Rectal smooth muscle tissue (tissue), 1 donor: ENCODE data around the gene SLC35G4.
"Not testable (repeated sequence)": the region's sequence is repeated elsewhere in the genome, so short reads cannot be mapped to it uniquely, and the experiment has no call there.

Source experiments
- H3K27ac ChIP-seq: one replicate; pipeline ENCODE4 v1.7.0; 2013; ENCODE audit warnings: low read depth, low read length, inconsistent platforms
- H3K27me3 ChIP-seq: one replicate; pipeline ENCODE4 v1.7.0; 2013; ENCODE audit warnings: low read length; ENCODE audit not compliant: control insufficient read depth, insufficient read depth
- H3K36me3 ChIP-seq: one replicate; pipeline ENCODE4 v1.7.0; 2013; ENCODE audit warnings: low read length; ENCODE audit not compliant: control insufficient read depth, insufficient read depth
- H3K4me1 ChIP-seq: one replicate; pipeline ENCODE4 v1.7.0; 2013; ENCODE audit warnings: low read length; ENCODE audit not compliant: control insufficient read depth, insufficient read depth
- H3K4me3 ChIP-seq: one replicate; pipeline ENCODE4 v1.7.0; 2013; ENCODE audit warnings: low read length
- H3K9ac ChIP-seq: one replicate; pipeline ENCODE4 v1.7.0; 2013; ENCODE audit warnings: low read length

Gene SLC35G4

DNA sequence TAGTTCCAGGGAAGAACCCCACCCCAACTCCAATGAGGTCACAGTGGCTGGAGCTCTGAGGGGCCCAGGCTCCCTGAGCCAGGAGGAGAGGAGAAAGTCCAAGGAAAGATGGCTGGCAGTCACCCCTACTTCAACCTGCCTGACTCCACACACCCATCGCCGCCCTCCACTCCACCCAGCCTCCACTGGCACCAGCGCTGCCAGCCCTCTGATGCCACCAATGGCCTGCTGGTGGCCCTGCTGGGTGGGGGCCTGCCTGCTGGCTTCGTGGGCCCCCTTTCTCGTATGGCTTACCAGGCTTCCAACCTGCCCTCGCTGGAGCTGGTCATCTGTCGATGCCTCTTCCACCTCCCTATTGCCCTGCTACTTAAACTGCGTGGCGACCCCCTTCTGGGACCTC lies at the start of gene SLC35G4:
Gene SLC35G4 (plus strand): TSS at position 109 of the 400 bp plus-strand sequence. CDS start 0 bp downstream, at position 109.
- not testable (repeated sequence) for H3K27ac ChIP-seq, H3K9ac ChIP-seq, H3K4me1 ChIP-seq, H3K27me3 ChIP-seq, H3K4me3 ChIP-seq, H3K36me3 ChIP-seq

DNA sequence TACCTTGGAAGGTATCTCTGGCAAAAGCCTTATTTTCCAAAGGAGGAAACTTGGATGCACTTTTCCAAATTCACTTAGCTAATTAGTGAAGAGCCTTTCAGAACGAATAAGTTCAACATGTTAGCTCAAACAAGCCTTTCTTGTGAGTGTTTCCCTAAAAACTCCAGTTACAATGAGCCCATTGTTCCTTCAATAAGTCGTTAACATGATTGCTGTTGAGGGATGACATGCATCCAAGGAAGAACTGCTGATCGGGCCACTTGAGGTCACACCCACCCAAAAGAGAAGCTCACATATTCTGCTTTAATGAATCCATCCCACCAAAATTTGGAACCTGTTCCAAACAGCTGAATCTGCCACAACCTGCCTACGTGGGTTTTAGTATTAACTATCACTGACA lies 48.1 kb upstream of the SLC35G4 start:
- Histone ChIP-seq H3K27ac (no peak overlapping the region), H3K36me3 (no peaks in the 10 kb centered on the region), H3K4me1 (no peaks in the 10 kb centered on the region), H3K4me3 (no peak overlapping the region), H3K9ac (no peak overlapping the region), H3K27me3 (peaks cover 3% of the 10 kb centered on the region)

DNA sequence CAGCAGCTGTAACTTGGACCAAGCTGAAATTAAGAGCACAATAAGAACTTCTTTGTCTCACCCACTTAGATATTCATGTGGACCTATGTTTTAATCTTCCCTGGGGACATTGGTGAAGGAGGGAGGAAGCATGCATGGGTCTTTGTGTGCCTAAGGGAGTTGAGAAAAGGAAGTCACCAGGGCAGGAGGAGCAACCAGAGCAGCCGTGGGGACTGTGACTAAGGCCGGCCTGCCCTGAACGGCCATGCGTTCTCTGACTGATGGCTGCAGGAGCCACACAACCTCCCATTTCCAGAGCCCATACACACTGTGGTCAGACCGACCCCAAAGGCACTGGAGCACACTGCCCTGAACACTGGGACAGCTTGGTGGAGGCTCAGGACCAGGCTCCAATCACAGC lies 43.7 kb upstream of the SLC35G4 start:
- H3K9ac ChIP-seq, result no peak overlapping the region
- no peaks in the 10 kb centered on the region for H3K36me3 ChIP-seq
- no peaks in the 10 kb centered on the region for H3K4me1 ChIP-seq
- H3K27me3 ChIP-seq, result no peaks in the 10 kb centered on the region
- no peak overlapping the region for H3K27ac ChIP-seq
- no peak overlapping the region for H3K4me3 ChIP-seq

DNA sequence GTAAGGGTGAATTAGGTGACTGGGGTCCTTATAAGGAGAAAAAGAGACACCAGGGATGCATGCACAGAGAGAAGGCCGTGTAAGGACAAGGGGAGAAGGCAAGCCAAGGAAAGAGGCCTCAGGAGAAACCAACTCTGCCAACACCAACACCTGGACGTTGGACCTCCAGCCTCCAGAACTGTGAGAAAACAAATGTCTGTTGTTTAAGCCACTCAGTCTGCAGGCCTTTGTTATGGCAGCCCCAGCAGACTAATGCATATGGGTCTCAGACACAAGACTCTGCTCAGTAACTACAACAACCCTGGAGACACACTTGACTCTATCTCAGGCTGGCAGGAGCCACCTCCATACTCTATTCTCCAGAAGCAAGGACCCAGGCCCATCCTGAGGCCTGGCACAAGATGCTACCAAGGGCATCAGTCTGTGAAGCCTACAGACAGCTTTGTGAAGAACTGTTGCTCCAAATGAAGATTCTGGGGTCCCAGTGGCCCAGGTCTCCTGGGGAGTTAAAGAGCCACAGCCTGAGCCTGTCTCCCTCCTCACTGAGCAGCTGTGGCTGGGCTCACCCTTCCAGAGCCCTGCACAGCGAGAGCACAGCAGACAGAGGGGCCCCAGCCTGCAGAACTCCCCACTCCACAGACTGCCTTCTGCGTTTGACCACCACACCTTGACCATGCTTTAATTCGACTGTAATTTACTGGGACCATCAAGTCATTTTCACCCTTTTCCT lies 43.0 kb upstream of the SLC35G4 start:
- no peak overlapping the region for H3K9ac ChIP-seq
- H3K4me3 ChIP-seq, result no peak overlapping the region
- H3K4me1 ChIP-seq, result no peaks in the 10 kb centered on the region
- H3K27ac ChIP-seq, result no peak overlapping the region
- H3K36me3 ChIP-seq, result no peaks in the 10 kb centered on the region
- H3K27me3 ChIP-seq, result no peaks in the 10 kb centered on the region

DNA sequence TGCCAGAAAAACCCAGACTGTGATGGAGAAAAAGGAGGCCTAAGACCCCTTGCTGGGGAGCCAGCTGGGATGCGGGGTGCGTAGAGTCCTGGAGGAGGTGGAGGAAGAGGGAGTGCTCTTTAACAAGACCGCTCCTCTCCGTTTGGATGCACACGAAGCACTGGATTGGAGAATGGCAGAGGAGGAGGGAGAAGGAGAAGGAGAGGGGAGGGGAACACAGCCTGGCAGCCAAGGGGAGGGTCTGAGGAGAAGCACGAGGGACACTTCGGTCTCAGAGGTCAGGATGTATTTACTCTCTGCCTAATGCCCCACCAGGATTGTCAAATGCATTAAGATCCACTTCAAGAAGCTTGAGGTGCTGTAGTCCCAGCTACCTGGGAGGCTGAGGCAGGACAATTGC lies 42.0 kb upstream of the SLC35G4 start:
- H3K36me3 ChIP-seq, result no peaks in the 10 kb centered on the region
- no peaks in the 10 kb centered on the region for H3K27me3 ChIP-seq
- no peaks in the 10 kb centered on the region for H3K4me1 ChIP-seq
- H3K9ac ChIP-seq, result no peak overlapping the region
- no peak overlapping the region for H3K27ac ChIP-seq
- no peak overlapping the region for H3K4me3 ChIP-seq

DNA sequence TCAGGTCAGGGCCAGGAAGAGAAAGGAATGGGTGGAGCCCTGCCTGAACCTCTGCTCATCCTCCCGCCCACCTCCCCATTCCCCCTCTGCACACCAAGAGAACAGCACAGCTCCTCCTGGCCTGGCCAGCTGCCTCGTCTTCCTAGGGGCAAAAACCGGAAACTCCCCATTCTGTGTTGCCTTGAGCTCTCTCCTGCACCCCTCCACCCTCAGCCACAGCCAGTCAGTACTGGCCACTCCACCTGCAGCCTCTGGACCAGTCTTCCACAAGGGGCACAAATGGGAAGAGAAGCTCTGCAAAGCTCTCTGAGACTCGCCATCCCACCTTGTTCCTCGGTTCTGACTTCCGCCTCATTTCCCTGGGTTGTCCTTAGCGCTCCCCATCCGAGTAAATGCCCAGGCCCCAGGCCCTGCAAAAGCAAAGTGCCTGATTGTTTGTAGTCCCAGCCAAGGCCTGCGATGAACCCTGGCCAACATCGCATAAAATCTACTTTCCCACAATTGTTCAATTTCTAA lies 39.3 kb upstream of the SLC35G4 start:
- Histone ChIP-seq H3K4me1 (no peaks in the 10 kb centered on the region), H3K27me3 (no peaks in the 10 kb centered on the region), H3K27ac (no peak overlapping the region), H3K9ac (no peak overlapping the region), H3K36me3 (no peaks in the 10 kb centered on the region), H3K4me3 (no peak overlapping the region)

DNA sequence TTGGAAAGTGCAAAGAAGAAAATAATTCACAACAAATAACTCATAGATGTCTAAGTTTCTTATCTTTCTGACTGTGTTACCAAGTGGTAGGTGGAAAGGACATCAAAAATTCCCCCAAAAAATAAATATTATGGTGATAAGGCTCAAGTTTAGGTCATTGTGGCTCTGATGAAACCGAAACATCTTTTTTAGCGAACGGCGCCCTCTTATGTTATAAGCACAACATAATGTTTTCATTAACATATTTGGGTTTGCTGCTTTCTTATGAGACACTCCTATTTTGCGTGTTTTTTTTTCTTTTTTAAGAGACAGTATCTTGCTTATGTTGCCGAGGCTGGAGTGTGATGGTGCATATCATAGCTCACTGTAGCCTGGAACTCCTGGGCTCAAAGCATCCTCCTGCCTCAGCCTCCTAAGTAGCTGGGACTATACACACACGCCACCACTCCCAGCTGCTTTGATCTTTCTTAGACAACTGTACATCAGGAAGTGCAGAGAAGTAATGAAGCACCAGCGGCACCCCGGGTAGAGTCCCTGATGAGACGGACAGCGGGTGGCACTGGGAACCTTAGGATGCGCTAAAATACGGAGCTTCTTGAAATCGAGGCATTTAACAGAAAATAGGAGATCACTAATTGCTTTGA lies 38.5 kb upstream of the SLC35G4 start:
- no peaks in the 10 kb centered on the region for H3K4me1 ChIP-seq
- H3K9ac ChIP-seq, result no peak overlapping the region
- no peak overlapping the region for H3K27ac ChIP-seq
- H3K27me3 ChIP-seq, result no peaks in the 10 kb centered on the region
- H3K36me3 ChIP-seq, result no peaks in the 10 kb centered on the region
- no peak overlapping the region for H3K4me3 ChIP-seq

DNA sequence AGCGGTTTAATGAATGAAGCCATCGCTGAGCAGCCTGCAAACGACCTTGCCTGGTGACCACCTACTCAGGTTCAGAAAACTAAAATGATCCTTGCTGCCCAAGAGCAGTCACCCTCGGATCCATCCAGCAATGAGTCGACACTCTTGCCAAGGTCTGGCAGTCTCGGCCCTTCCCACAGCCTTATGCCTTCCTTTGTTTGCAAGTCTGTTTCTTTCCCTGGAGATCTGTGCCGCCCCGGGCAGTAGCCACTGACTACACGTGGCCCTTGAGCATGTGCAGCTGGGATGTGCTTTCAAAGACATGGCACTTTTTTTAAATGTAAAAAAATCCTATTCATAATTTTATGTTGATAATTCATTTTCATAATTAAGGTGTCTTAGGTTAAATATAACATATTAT lies 37.2 kb upstream of the SLC35G4 start:
- no peaks in the 10 kb centered on the region for H3K36me3 ChIP-seq
- H3K4me1 ChIP-seq, result no peaks in the 10 kb centered on the region
- H3K27ac ChIP-seq, result no peak overlapping the region
- no peak overlapping the region for H3K9ac ChIP-seq
- no peak overlapping the region for H3K4me3 ChIP-seq
- H3K27me3 ChIP-seq, result no peaks in the 10 kb centered on the region

DNA sequence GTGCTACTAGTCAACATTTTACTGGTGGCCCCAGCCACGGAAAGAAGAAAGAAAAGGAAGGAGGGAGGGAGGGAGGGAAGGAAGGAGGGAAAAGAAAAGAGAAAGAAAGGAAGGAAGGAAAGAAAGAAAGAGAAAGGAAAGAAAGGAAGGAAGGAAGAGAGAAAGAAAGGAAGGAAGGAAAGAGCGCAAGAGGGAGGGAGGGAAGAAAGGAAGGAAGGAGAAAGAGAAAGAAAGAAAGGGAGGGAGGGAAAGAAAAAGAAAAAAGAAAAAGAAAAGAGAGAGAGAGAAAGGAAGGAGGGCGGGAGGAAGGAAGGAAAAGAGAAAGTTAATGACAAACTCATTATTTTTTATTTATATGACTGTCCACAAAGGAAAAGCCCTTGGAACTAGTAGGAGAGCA lies 34.9 kb upstream of the SLC35G4 start:
- Histone ChIP-seq H3K27ac (no peak overlapping the region), H3K27me3 (no peaks in the 10 kb centered on the region), H3K9ac (no peak overlapping the region), H3K4me3 (no peak overlapping the region), H3K4me1 (no peaks in the 10 kb centered on the region), H3K36me3 (no peaks in the 10 kb centered on the region)

DNA sequence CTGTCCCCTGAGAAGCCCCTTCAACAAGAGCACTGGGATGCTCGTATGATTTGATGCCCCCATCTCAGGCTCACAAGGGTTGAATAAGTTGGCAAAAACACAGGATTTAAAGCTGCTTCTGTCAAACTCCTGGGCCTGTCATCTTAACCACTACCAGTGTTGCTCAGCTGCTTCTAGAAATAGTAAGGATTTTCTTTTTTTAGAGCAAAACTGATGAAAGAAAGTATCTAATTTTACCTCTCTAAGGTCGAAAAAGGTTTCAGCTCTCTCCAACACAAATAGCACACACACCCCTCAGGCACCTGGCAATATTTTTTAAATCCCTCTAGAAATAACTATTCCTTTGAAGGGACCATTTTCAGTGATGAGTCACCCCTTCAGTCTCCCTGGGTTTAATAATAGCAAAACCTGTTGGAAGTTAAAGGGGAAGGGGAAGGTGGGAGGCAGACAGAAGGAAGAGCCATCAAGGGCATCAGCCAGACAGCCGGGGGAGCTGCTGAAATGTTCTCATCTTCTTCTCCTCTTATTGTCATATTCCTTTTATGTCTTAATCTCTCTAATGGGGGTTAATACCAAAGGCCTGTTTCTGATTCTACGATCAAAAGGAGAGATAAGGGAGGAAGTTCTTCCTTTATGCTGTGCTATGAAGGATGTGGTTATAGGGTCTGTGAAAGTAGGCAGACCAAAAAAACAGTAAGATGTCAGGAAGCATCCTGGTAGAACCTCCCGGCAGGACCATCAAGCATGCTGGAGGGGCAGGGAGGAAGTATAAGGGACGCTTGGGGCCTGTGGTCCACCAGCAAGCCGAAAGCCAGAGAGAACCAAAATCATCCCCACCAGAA lies 31.9 kb upstream of the SLC35G4 start:
- Histone ChIP-seq H3K27me3 (no peaks in the 10 kb centered on the region), H3K4me1 (no peaks in the 10 kb centered on the region), H3K4me3 (no peak overlapping the region), H3K36me3 (no peaks in the 10 kb centered on the region), H3K27ac (no peak overlapping the region), H3K9ac (no peak overlapping the region)

DNA sequence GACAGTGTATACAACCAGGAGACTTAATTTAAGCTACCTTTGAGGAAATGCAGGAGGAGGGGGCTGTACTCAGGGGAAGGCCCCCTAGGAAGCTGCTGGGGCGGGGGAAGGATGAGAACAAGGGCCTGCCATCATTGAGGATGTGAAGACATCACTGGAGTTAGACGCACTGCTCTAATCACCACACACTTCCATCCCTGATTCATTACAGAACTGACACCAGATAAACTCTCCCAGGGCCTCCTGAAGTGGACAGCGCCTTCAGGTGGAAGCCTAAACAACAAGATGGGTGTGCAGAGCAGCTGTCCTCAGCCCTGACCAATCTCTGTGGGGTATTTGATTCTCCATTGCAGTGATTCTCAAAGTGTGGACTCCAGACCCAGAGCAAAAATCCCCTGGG lies 30.6 kb upstream of the SLC35G4 start:
- H3K27me3 ChIP-seq, result no peaks in the 10 kb centered on the region
- no peaks in the 10 kb centered on the region for H3K4me1 ChIP-seq
- no peak overlapping the region for H3K4me3 ChIP-seq
- H3K36me3 ChIP-seq, result no peaks in the 10 kb centered on the region
- H3K27ac ChIP-seq, result no peak overlapping the region
- H3K9ac ChIP-seq, result no peak overlapping the region

DNA sequence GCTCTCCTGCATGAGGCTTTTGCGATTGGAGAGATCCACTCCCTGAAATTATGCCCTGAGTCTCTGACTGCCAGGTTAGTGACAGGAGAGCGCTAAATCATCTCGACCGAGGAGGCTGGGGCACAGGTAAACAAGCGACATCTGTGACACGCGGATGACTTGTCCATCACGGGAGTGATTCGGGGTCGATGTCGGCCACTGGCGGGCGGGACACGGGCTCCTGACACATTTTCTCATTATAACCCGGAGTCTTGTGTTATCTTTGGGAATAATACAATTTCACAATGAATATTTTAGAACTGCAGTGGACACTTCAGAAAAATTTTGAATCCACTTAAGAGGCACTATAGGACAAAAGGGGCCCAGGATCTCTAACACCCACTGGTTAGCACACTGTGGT lies 29.5 kb upstream of the SLC35G4 start:
- no peak overlapping the region for H3K4me3 ChIP-seq
- H3K9ac ChIP-seq, result no peak overlapping the region
- H3K36me3 ChIP-seq, result no peaks in the 10 kb centered on the region
- no peaks in the 10 kb centered on the region for H3K4me1 ChIP-seq
- no peak overlapping the region for H3K27ac ChIP-seq
- H3K27me3 ChIP-seq, result no peaks in the 10 kb centered on the region
